LNCaP clone FGC (cell line): Measurements from ENCODE around the gene LIX1.

Experiments used
- DNase-seq: peaks from one replicate; pipeline ENCODE4 v3.0.0-alpha.2; 2011; ENCODE audit warnings: low read depth
- H3K4me3 ChIP-seq: 2 replicates; pipeline ENCODE4 v1.5.1; 2011; ENCODE audit warnings: mild to moderate bottlenecking, low read depth, low read length, control low read depth
- CTCF ChIP-seq: IDR thresholded peaks from 2 replicates; pipeline ENCODE4 v1.5.1; 2012; ENCODE audit warnings: mild to moderate bottlenecking; ENCODE audit not compliant: control insufficient read depth, insufficient read depth; ENCODE audit errors: extremely low read depth

The LIX1 gene

GRCh38 chr5:97119007-97119390 lies 23.4 kb downstream of the LIX1 start:
- no peak for TF ChIP-seq CTCF
- no peak overlapping the region for H3K4me3 ChIP-seq

GRCh38 chr5:97118261-97119006 lies 24.0 kb downstream of the LIX1 start:
- H3K4me3 ChIP-seq: no peak overlapping the region
- TF ChIP-seq CTCF: no peak
- DNase-seq: no peak

More at GRCh38 chr5:97119007-97119390, 23.4 kb downstream of the LIX1 start:
- DNase-seq: no peak

- no peak overlapping the region for H3K4me3 ChIP-seq
- no peak for TF ChIP-seq CTCF
- DNase-seq: no peak
Observed at GRCh38 chr5:97115932-97116331, 26.5 kb downstream of the LIX1 start.

DNA sequence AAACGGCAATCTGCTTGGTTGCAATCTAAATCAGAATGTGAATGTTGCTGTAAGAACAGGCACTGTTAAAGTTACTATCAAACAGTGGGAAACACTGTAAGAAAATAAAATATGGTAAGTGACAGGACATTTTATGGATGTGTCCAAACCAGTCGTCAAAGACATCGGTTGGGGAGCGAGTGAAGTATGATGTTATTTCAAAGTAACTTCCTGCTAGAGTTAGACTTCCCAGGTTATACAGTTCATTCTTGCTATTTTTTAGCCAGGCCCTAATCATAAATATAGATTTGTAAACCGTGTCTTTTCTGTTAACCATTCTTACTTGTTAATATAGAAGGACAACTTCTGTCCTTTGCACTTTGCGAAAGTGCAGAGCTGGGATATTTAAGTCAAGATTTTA lies 30.2 kb downstream of the LIX1 start:
- TF ChIP-seq CTCF: no peak
- no peak for DNase-seq

GRCh38 chr5:97111616-97112015 lies 30.8 kb downstream of the LIX1 start:
- H3K4me3 ChIP-seq: no peak overlapping the region
- no peak for DNase-seq
- no peak for TF ChIP-seq CTCF

More for the DNA sequence above, 30.2 kb downstream of the LIX1 start:
- H3K4me3 ChIP-seq: no peak overlapping the region

- TF ChIP-seq CTCF: no peak
- no peak overlapping the region for H3K4me3 ChIP-seq
- no peak for DNase-seq
Observed at GRCh38 chr5:97111004-97111403, 31.4 kb downstream of the LIX1 start.

DNA sequence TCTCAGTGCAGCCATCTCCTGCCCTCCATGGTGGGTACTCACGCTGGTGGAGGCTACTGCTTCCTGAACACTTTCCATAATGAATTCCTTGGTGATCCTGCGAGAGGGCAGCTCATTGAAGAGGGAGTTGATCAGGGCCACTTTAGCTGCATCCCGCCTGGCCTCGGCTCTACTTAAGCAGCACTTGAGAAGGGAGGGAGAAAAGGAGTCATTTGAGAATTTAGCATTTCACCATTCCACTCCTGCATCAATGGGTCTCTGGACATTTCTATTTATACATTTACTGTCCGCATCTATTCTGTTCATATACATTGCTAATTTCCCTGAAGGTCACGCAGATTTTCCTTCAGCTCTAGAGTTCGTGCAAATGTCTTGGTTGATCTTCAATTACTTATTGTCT lies 35.1 kb downstream of the LIX1 start:
- TF ChIP-seq CTCF: no peak
- DNase-seq: no peak
- no peak overlapping the region for H3K4me3 ChIP-seq
